Lung (tissue), 12 donors: Measurements from ENCODE around the gene BAZ2A. TPM values are rescaled to one million over a fixed set of nuclear protein-coding genes. Genes with fewer than 3 reads are reported as not detected.
A peak's percentile ranks its signal among the peaks of the same experiment; 100 is the strongest.

Experiments used
- ATAC-seq: fragments of 200-7000 bp; cut with Tn5 transposase; one replicate; pipeline ENCODE4 v1.9.1; 2020; ENCODE audit warnings: moderate number of reproducible peaks; ENCODE audit not compliant: insufficient read depth, low FRiP score
- DNase-seq, 3 donors: peaks; one replicate each; pipeline ENCODE4 v3.0.0-alpha.2; 2013 to 2017
- H3K27ac ChIP-seq, 2 donors: one replicate each; pipeline ENCODE4 v1.5.1; 2013; ENCODE audit warnings: mild to moderate bottlenecking in 2 of 2, moderate library complexity in 2 of 2, control low read depth in 1 of 2, inconsistent platforms in 1 of 2, low read depth in 1 of 2, low read length in 1 of 2
- H3K27me3 ChIP-seq, 3 donors: one replicate each; pipeline ENCODE4 v1.5.1; 2013; ENCODE audit warnings: low read length in 2 of 3; ENCODE audit not compliant: control insufficient read depth in 3 of 3, insufficient read depth in 3 of 3
- H3K36me3 ChIP-seq, 4 donors: one replicate each; pipeline ENCODE4 v1.5.1; 2013; ENCODE audit warnings: low read length in 4 of 4, mild to moderate bottlenecking in 1 of 4, moderate library complexity in 1 of 4; ENCODE audit not compliant: control insufficient read depth in 4 of 4, insufficient read depth in 4 of 4
- H3K4me1 ChIP-seq, 5 donors: one replicate each; pipeline ENCODE4 v1.5.1; 2013; ENCODE audit warnings: low read length in 5 of 5, mild to moderate bottlenecking in 2 of 5, moderate library complexity in 1 of 5; ENCODE audit not compliant: control insufficient read depth in 5 of 5, insufficient read depth in 5 of 5
- H3K4me3 ChIP-seq: one replicate; pipeline ENCODE4 v1.5.1; 2013; ENCODE audit warnings: mild to moderate bottlenecking, control low read depth, moderate library complexity
- H3K9ac ChIP-seq, 2 donors: one replicate each; pipeline ENCODE4 v1.5.1; 2013; ENCODE audit warnings: low read length in 2 of 2, control low read depth in 1 of 2; ENCODE audit not compliant: insufficient read depth in 1 of 2
- H3K9me3 ChIP-seq, 4 donors: one replicate each; pipeline ENCODE4 v1.5.1; 2013; ENCODE audit warnings: low read length in 3 of 4, mild to moderate bottlenecking in 1 of 4, moderate library complexity in 1 of 4; ENCODE audit not compliant: control insufficient read depth in 4 of 4, insufficient read depth in 3 of 4
- CTCF ChIP-seq: IDR thresholded peaks from 2 replicates; pipeline ENCODE4 v1.5.1; 2012; ENCODE audit warnings: mild to moderate bottlenecking; ENCODE audit errors: control extremely low read depth, extremely low read depth
- WGBS, 2 donors: extraction: QIAGEN DNeasy Blood & Tissue Kit; methylation state at CpG; one replicate each; pipeline ENCODE4 v1.1.7; 2013; 5-methylcytosine and 5-hydroxymethylcytosine counted together
- polyA plus RNA-seq, 2 donors: library from polyadenylated mRNA; stranded (reverse); fragments of 200-250 nt; gene quantifications; one replicate each; pipeline ENCODE4 v1.2.1, GENCODE V29; 2013
- total RNA-seq, 2 donors: library from RNA; depleted of rRNA in 1 of 2; stranded (reverse); fragments of >200 nt in 1 of 2; gene quantifications; one replicate each; pipeline ENCODE4 v1.2.1, GENCODE V29; 2014 to 2021
- donor health status: control.
- donor health status: control.
- donor health status: Bipolar disorder and iron deficiency.
- donor health status: healthy.
- donor health status: DM: yes; HTN: yes; CAD: no.

The BAZ2A gene
- total and polyA plus RNA-seq, 4 donors, result 31.3 to 92.0 (median 60.5) TPM

- H3K4me3 ChIP-seq, result peak overlapping the region; percentile 93
- peaks cover 20 to 35% (median 24%) of the 10 kb centered on the region in 4 donors for H3K36me3 ChIP-seq
- no peaks in the 10 kb centered on the region for H3K9me3 ChIP-seq
- WGBS, 2 donors, result 0% methylated on average over 29 of the region's 29 CpGs
- DNase-seq (peak; percentile 24 to 34 (median 30)), ATAC-seq (no peak)
- peaks cover 0 to 12% (median 6%) of the 10 kb centered on the region in 5 donors for H3K4me1 ChIP-seq
- no peaks in the 10 kb centered on the region for H3K27me3 ChIP-seq
- H3K27ac ChIP-seq, result peak overlapping the region; percentile 95 to 98
- H3K9ac ChIP-seq, result peak overlapping the region; percentile 89 to 98
- no peak for TF ChIP-seq CTCF
These were observed 15.1 kb upstream of the BAZ2A start for GRCh38 chr12:56645201-56645716.

GRCh38 chr12:56644654-56645053, 14.5 kb upstream of the BAZ2A start:
- TF ChIP-seq CTCF, result no peak
- WGBS, 2 donors, result 46 to 55% methylated on average over 4 of the region's 4 CpGs
- Histone ChIP-seq H3K27ac (peak overlapping the region in 1 of 2 donors; percentile 95), H3K36me3 (peaks cover 25 to 40% (median 29%) of the 10 kb centered on the region in 4 donors), H3K27me3 (no peaks in the 10 kb centered on the region), H3K9ac (peak overlapping the region; percentile 89 to 98), H3K4me1 (peaks cover 0 to 12% (median 6%) of the 10 kb centered on the region in 5 donors), H3K4me3 (peak overlapping the region; percentile 93), H3K9me3 (no peaks in the 10 kb centered on the region)
- ATAC-seq, result no peak
- DNase-seq, result no peak

GRCh38 chr12:56641219-56641618, 11.1 kb upstream of the BAZ2A start:
- no peak for ATAC-seq
- Histone ChIP-seq H3K4me1 (peaks cover 0 to 25% (median 7%) of the 10 kb centered on the region in 5 donors), H3K9ac (no peak overlapping the region), H3K9me3 (no peaks in the 10 kb centered on the region), H3K4me3 (no peak overlapping the region), H3K27me3 (no peaks in the 10 kb centered on the region), H3K36me3 (peaks cover 40 to 56% (median 47%) of the 10 kb centered on the region in 4 donors), H3K27ac (no peak overlapping the region)
- WGBS, 2 donors, result 79 to 85% methylated on average over 6 of the region's 6 CpGs
- no peak for DNase-seq
- no peak for TF ChIP-seq CTCF

- Histone ChIP-seq H3K36me3 (peaks cover 30 to 40% (median 36%) of the 10 kb centered on the region in 4 donors), H3K27me3 (no peaks in the 10 kb centered on the region), H3K4me1 (peaks cover 8 to 43% (median 13%) of the 10 kb centered on the region in 5 donors), H3K4me3 (no peak overlapping the region), H3K9me3 (no peaks in the 10 kb centered on the region), H3K27ac (no peak overlapping the region), H3K9ac (peak overlapping the region in 1 of 2 donors; percentile 73)
- DNase-seq, result no peak
- no peak for TF ChIP-seq CTCF
- WGBS, 2 donors, result 60 to 72% methylated on average over 2 of the region's 2 CpGs
- no peak for ATAC-seq
These were observed 7.5 kb upstream of the BAZ2A start for GRCh38 chr12:56637621-56638020.
